GM18870 (cell line): ENCODE data around the gene UNC45A.
"Not testable (repeated sequence)": the region's sequence is repeated elsewhere in the genome, so short reads cannot be mapped to it uniquely, and the experiment has no call there.

Source experiments
- ATAC-seq: cut with Tn5 transposase; IDR thresholded peaks from one replicate; pipeline ENCODE4 v1.9.1; 2021; ENCODE audit warnings: moderate library complexity; ENCODE audit not compliant: unreplicated experiment

UNC45A gene

GRCh38 chr15:90934949-90935751 lies at the start of gene UNC45A:
Gene UNC45A, plus strand, starts transcription at chr15:90935285. Its CDS starts 40 bp downstream, at chr15:90935325.
- ATAC-seq, result peak; percentile 40

GRCh38 chr15:90885432-90886290 lies 49.4 kb upstream of the UNC45A start:
- no peak for ATAC-seq

GRCh38 chr15:90886291-90886614 lies 48.8 kb upstream of the UNC45A start:
- ATAC-seq, result no peak

GRCh38 chr15:90887037-90887481 lies 48.0 kb upstream of the UNC45A start:
- ATAC-seq, result no peak

GRCh38 chr15:90889313-90889730 lies 45.8 kb upstream of the UNC45A start:
- ATAC-seq, result no peak

- no peak for ATAC-seq
Measured at GRCh38 chr15:90889736-90890456, 45.2 kb upstream of the UNC45A start.

GRCh38 chr15:90890839-90891238 lies 44.2 kb upstream of the UNC45A start:
- ATAC-seq, result no peak

- no peak for ATAC-seq
Measured at GRCh38 chr15:90891346-90891949, 43.6 kb upstream of the UNC45A start.

- no peak for ATAC-seq
Measured at GRCh38 chr15:90892023-90892422, 43.1 kb upstream of the UNC45A start.

GRCh38 chr15:90892498-90893174 lies 42.4 kb upstream of the UNC45A start:
- ATAC-seq, result no peak

GRCh38 chr15:90893175-90894090 lies 41.7 kb upstream of the UNC45A start:
- no peak for ATAC-seq

GRCh38 chr15:90895571-90896117 lies 39.4 kb upstream of the UNC45A start:
- ATAC-seq, result no peak

- not testable (repeated sequence) for ATAC-seq
Measured at GRCh38 chr15:90897131-90897655, 37.9 kb upstream of the UNC45A start.

- ATAC-seq, result no peak
Measured at GRCh38 chr15:90901175-90902039, 33.7 kb upstream of the UNC45A start.

- ATAC-seq, result peak; percentile 72
Measured at GRCh38 chr15:90902040-90902839, 32.8 kb upstream of the UNC45A start.

- ATAC-seq, result peak; percentile 49
Measured at GRCh38 chr15:90902840-90903732, 32.0 kb upstream of the UNC45A start, which contains the start of gene MAN2A2. Gene MAN2A2, plus strand, starts transcription at chr15:90903302. Its CDS starts 906 bp downstream, at chr15:90904208.
